Measurements from ENCODE around the gene LRRTM4. TPM values are rescaled to one million over a fixed set of nuclear protein-coding genes. Genes with fewer than 3 reads are reported as not detected.
A peak's percentile ranks its signal among the peaks of the same experiment; 100 is the strongest.

The LRRTM4 gene
- total and polyA plus RNA-seq, 2 experiments from 2014 or later: 8.5 to 15.4 TPM

GRCh38 chr2:77391119-77391518 lies 131.1 kb downstream of the LRRTM4 start:
- Histone ChIP-seq H3K27ac (no peak overlapping the region), H3K27me3 (no peaks in the 10 kb centered on the region), H3K4me3 (no peak overlapping the region), H3K4me1 (ENCODE audit: low read depth) (peaks cover 48% of the 10 kb centered on the region), H3K36me3 (no peaks in the 10 kb centered on the region), H3K9me3 (ENCODE audit: low read depth) (no peaks in the 10 kb centered on the region)
- DNase-seq (ENCODE audit: low read depth in 1 of 2, low spot score in 1 of 2): no peak
- TF ChIP-seq, protein P1, sequence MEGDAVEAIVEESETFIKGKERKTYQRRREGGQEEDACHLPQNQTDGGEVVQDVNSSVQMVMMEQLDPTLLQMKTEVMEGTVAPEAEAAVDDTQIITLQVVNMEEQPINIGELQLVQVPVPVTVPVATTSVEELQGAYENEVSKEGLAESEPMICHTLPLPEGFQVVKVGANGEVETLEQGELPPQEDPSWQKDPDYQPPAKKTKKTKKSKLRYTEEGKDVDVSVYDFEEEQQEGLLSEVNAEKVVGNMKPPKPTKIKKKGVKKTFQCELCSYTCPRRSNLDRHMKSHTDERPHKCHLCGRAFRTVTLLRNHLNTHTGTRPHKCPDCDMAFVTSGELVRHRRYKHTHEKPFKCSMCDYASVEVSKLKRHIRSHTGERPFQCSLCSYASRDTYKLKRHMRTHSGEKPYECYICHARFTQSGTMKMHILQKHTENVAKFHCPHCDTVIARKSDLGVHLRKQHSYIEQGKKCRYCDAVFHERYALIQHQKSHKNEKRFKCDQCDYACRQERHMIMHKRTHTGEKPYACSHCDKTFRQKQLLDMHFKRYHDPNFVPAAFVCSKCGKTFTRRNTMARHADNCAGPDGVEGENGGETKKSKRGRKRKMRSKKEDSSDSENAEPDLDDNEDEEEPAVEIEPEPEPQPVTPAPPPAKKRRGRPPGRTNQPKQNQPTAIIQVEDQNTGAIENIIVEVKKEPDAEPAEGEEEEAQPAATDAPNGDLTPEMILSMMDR (IDR thresholded peaks at IDR 0.05; ENCODE audit: low read depth, low read length): no peak

- Histone ChIP-seq H3K27ac (peak overlapping the region; percentile 37), H3K4me1 (ENCODE audit: low read depth) (peaks cover 22% of the 10 kb centered on the region), H3K27me3 (no peaks in the 10 kb centered on the region), H3K4me3 (no peak overlapping the region), H3K9me3 (ENCODE audit: low read depth) (no peaks in the 10 kb centered on the region), H3K36me3 (no peaks in the 10 kb centered on the region)
- TF ChIP-seq, protein P1 (IDR thresholded peaks at IDR 0.05; ENCODE audit: low read depth, low read length): no peak
- DNase-seq (ENCODE audit: low read depth in 1 of 2, low spot score in 1 of 2): peak in 1 of 2 donors; percentile 11
Observed at GRCh38 chr2:77387324-77387723, 134.9 kb downstream of the LRRTM4 start.

DNA sequence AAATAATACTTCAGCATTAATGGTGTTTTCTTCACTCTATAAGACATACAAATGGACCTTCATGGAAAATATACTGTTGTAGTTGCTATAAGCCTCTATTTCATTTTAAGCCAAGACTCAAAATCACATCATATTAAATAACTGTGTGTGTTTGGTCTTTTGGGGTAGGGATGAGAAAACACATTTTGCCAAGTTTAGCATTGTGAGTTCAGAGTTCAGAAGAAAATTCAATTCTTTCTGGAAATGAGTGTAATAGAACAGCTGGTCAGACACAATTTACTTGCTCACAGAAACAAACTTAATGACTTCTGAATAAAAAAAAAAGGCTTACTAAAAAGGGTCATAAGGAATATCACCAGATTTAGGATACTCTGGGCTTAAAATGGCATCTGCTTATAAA lies 149.5 kb downstream of the LRRTM4 start:
- no peak overlapping the region for H3K27ac ChIP-seq
- H3K9me3 ChIP-seq (ENCODE audit: low read depth): no peaks in the 10 kb centered on the region
- TF ChIP-seq, protein P1 (IDR thresholded peaks at IDR 0.05; ENCODE audit: low read depth, low read length): no peak
- no peaks in the 10 kb centered on the region for H3K36me3 ChIP-seq
- DNase-seq (ENCODE audit: low read depth in 1 of 2, low spot score in 1 of 2): no peak
- peaks cover 2% of the 10 kb centered on the region for H3K4me1 ChIP-seq (ENCODE audit: low read depth)
- no peak overlapping the region for H3K4me3 ChIP-seq
- no peaks in the 10 kb centered on the region for H3K27me3 ChIP-seq

DNA sequence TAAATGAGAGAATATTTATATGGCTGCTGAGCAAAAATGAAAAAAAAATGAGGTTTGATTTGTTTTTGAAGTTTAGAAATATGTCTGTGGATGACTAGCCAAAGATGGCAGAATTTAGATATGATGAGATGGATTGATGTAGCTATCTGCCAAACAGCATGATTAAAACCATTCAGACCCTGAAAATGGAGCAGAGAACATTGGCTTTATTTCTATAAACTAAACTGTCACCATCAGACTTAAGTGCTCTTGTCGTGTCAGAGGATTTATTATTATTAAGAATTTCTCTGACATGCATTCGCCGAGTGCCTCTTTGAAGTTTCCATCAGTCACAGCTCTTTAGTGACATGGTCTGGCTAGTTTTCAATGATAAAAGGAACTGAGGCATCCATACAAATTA lies 151.7 kb downstream of the LRRTM4 start:
- no peak for DNase-seq (ENCODE audit: low read depth in 1 of 2, low spot score in 1 of 2)
- no peak overlapping the region for H3K4me3 ChIP-seq
- no peaks in the 10 kb centered on the region for H3K9me3 ChIP-seq (ENCODE audit: low read depth)
- peaks cover 2% of the 10 kb centered on the region for H3K4me1 ChIP-seq (ENCODE audit: low read depth)
- H3K27me3 ChIP-seq: no peaks in the 10 kb centered on the region
- H3K27ac ChIP-seq: no peak overlapping the region
- no peaks in the 10 kb centered on the region for H3K36me3 ChIP-seq
- TF ChIP-seq, protein P1 (IDR thresholded peaks at IDR 0.05; ENCODE audit: low read depth, low read length): no peak

DNA sequence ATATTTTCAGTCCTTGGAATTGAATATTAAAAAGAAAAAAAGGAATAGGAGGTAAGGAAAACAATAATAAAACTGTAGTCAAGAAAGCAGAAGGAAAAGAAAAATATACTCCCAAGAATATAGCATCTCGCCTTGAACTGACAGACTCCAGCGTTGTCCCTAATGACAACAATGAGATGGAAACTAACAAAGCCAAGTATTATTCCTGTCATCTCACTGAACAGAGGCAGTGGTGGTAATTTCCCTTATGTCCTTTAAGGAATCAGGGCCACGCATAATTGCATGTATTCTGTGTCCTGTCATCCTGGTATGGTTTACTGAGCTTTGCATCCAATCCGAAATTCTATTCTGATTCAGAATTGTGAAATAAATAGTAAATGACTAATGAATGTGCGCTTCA lies 158.9 kb downstream of the LRRTM4 start:
- Histone ChIP-seq H3K27ac (no peak overlapping the region), H3K9me3 (ENCODE audit: low read depth) (no peaks in the 10 kb centered on the region), H3K4me3 (no peak overlapping the region), H3K36me3 (no peaks in the 10 kb centered on the region), H3K27me3 (no peaks in the 10 kb centered on the region), H3K4me1 (ENCODE audit: low read depth) (no peaks in the 10 kb centered on the region)
- DNase-seq (ENCODE audit: low read depth in 1 of 2, low spot score in 1 of 2): no peak
- TF ChIP-seq, protein P1 (IDR thresholded peaks at IDR 0.05; ENCODE audit: low read depth, low read length): no peak

DNA sequence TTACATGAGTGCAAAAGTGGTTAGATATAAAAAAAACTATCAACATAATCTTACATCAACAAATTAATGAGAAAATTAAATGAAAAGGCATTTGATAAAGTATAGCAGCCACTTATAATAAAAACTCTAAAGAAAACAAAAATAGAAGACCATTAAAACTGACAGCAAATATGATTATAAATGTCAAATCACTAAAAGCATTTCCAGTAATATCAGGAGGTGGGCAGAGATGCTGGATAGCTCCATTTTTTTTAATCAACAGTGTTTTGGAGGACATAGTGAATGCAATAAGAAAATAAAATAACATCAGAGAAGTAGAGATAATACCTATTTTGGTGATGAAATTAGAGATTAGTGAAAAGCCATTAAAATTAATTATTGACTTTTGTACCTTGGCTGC lies 173.4 kb downstream of the LRRTM4 start:
- DNase-seq (ENCODE audit: low read depth in 1 of 2, low spot score in 1 of 2): no peak
- H3K36me3 ChIP-seq: no peaks in the 10 kb centered on the region
- no peak overlapping the region for H3K4me3 ChIP-seq
- no peaks in the 10 kb centered on the region for H3K4me1 ChIP-seq (ENCODE audit: low read depth)
- H3K27me3 ChIP-seq: no peaks in the 10 kb centered on the region
- TF ChIP-seq, protein P1 (IDR thresholded peaks at IDR 0.05; ENCODE audit: low read depth, low read length): no peak
- no peak overlapping the region for H3K27ac ChIP-seq
- H3K9me3 ChIP-seq (ENCODE audit: low read depth): no peaks in the 10 kb centered on the region
